Esophagus (tissue), 2 donors: ENCODE results near the gene NBL1. TPM values are rescaled to one million over a fixed set of nuclear protein-coding genes. Genes with fewer than 3 reads are reported as not detected.
"Not testable (repeated sequence)": the region's sequence is repeated elsewhere in the genome, so short reads cannot be mapped to it uniquely, and the experiment has no call there.

ENCODE experiments used
- H3K27ac ChIP-seq, 2 donors: one replicate each; pipeline ENCODE4 v1.5.1; 2013; ENCODE audit warnings: low read depth in 2 of 2, mild to moderate bottlenecking in 2 of 2, inconsistent platforms in 1 of 2, low read length in 1 of 2, moderate library complexity in 1 of 2
- H3K27me3 ChIP-seq, 2 donors: one replicate each; pipeline ENCODE4 v1.6.1; 2013; ENCODE audit warnings: low read length in 2 of 2, control low read depth in 1 of 2, mild to moderate bottlenecking in 1 of 2; ENCODE audit not compliant: insufficient read depth in 2 of 2, control insufficient read depth in 1 of 2
- H3K36me3 ChIP-seq, 2 donors: one replicate each; pipeline ENCODE4 v1.6.1; 2013; ENCODE audit warnings: low read length in 1 of 2; ENCODE audit not compliant: control insufficient read depth in 2 of 2, insufficient read depth in 2 of 2
- H3K4me1 ChIP-seq, 2 donors: one replicate each; pipeline ENCODE4 v1.6.1; 2013; ENCODE audit warnings: low read length in 1 of 2; ENCODE audit not compliant: control insufficient read depth in 2 of 2, insufficient read depth in 2 of 2
- H3K4me3 ChIP-seq, 2 donors: one replicate each; pipeline ENCODE4 v1.5.1; 2013; ENCODE audit warnings: low read length in 2 of 2, mild to moderate bottlenecking in 2 of 2, low read depth in 1 of 2, moderate library complexity in 1 of 2
- H3K9me3 ChIP-seq, 2 donors: one replicate each; pipeline ENCODE4 v1.6.1; 2013; ENCODE audit warnings: mild to moderate bottlenecking in 2 of 2, low read depth in 1 of 2, low read length in 1 of 2, moderate library complexity in 1 of 2; ENCODE audit not compliant: control insufficient read depth in 2 of 2, insufficient read depth in 1 of 2
- WGBS, 2 donors: extraction: QIAGEN DNeasy Blood & Tissue Kit; methylation state at CpG; one replicate each; pipeline ENCODE4 v1.1.7; 2013; 5-methylcytosine and 5-hydroxymethylcytosine counted together
- polyA plus RNA-seq, 2 donors: library from polyadenylated mRNA; stranded (reverse); fragments of 200-250 nt; gene quantifications; one replicate each; pipeline ENCODE4 v1.2.3, GENCODE V29; 2013
- donor health status: healthy with polysubstance abuse.
- donor health status: Bipolar disorder and iron deficiency.

The NBL1 gene
- polyA plus RNA-seq, 2 donors, result 91.7 to 111 TPM

DNA sequence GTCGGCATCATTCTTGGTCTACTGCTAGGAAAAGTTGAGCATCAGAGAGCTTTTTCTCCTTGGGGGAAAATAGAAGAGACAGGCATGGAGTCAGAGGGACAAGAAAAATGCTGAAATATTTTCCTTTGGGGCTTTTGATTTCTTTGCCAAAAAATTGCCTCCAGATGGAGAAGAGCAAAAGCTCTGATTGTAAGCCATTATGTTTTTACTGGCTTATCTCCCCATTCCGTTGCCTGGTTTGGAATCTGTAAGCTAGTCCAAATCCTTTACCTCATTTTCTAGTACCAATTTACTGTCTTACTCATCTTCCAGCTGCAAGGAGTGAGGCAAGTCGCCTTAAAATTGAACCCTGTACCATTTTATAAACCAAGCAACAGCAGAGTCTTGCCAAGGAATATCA, 23.3 kb upstream of the NBL1 start:
- no peaks in the 10 kb centered on the region for H3K9me3 ChIP-seq
- H3K27ac ChIP-seq, result peak overlapping the region; percentile 28 to 35
- H3K4me1 ChIP-seq, result no peaks in the 10 kb centered on the region
- H3K27me3 ChIP-seq, result no peaks in the 10 kb centered on the region
- peaks cover 8 to 10% of the 10 kb centered on the region in 2 donors for H3K36me3 ChIP-seq
- no peak overlapping the region for H3K4me3 ChIP-seq
- WGBS, 2 donors, result 34 to 50% methylated on average over 3 of the region's 3 CpGs

- H3K27me3 ChIP-seq, result no peaks in the 10 kb centered on the region
- H3K4me3 ChIP-seq, result no peak overlapping the region
- peak overlapping the region; percentile 28 to 35 for H3K27ac ChIP-seq
- no peaks in the 10 kb centered on the region for H3K4me1 ChIP-seq
- WGBS, 2 donors, result 71 to 75% methylated on average over 4 of the region's 4 CpGs
- no peaks in the 10 kb centered on the region for H3K9me3 ChIP-seq
- H3K36me3 ChIP-seq, result peaks cover 10 to 12% of the 10 kb centered on the region in 2 donors
Measured at GRCh38 chr1:19621274-19621950, 22.7 kb upstream of the NBL1 start.

DNA sequence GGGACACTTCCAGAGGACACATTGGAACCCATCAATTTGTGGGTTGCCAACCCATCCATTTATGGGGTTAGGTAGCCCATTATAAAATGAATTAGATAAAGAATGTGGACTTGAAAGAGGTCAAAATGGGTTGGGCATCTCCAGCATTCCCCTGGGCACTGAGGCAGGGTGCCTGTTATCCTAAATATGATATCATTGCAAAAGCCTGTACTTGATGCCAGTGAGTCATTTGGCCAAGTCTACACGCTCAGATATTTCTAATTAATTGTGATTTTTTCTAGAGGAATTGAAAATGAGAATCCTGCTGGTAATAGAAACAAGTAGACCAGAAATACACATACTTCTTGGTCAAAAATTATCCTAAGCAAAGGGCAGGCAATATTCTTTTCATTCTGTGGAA, 21.9 kb upstream of the NBL1 start:
- H3K4me3 ChIP-seq, result no peak overlapping the region
- WGBS, 2 donors, result 34 to 41% methylated on average over 1 of the region's 1 CpG
- no peaks in the 10 kb centered on the region for H3K27me3 ChIP-seq
- no peak overlapping the region for H3K27ac ChIP-seq
- no peaks in the 10 kb centered on the region for H3K4me1 ChIP-seq
- no peaks in the 10 kb centered on the region for H3K9me3 ChIP-seq
- H3K36me3 ChIP-seq, result peaks cover 16 to 17% of the 10 kb centered on the region in 2 donors

- Histone ChIP-seq H3K36me3 (peaks cover 21 to 22% of the 10 kb centered on the region in 2 donors), H3K27ac (no peak overlapping the region), H3K4me1 (no peaks in the 10 kb centered on the region), H3K9me3 (no peaks in the 10 kb centered on the region), H3K4me3 (no peak overlapping the region), H3K27me3 (no peaks in the 10 kb centered on the region)
- WGBS, 2 donors, result 86 to 93% methylated on average over 3 of the region's 3 CpGs
Measured at GRCh38 chr1:19623523-19623922, 20.6 kb upstream of the NBL1 start.

- Histone ChIP-seq H3K27ac (peak overlapping the region in 1 of 2 donors; percentile 9), H3K36me3 (peaks cover 21 to 22% of the 10 kb centered on the region in 2 donors), H3K4me1 (no peaks in the 10 kb centered on the region), H3K4me3 (no peak overlapping the region), H3K27me3 (no peaks in the 10 kb centered on the region), H3K9me3 (no peaks in the 10 kb centered on the region)
- WGBS, 2 donors, result 93 to 94% methylated on average over 8 of the region's 8 CpGs
Measured at GRCh38 chr1:19625291-19625937, 18.7 kb upstream of the NBL1 start.

DNA sequence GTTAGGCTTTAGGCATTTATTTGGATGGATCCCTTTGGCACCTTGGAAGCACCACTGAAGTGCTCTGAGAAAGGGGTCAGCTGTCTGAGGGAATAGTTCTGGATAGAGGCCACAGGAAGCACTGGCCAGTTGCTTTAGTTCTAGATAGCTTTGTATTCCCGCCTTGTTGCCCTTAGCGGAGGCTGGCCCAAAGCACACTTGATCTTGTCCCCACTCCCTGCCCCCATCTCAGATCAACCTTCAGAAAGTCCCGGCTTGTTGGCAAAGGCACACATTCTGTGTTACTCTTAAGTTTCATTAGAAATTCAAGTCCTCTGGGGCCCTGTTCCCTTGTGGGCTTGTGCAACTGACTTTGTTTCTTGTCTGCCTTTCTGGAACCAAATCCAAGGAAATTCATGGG, 15.2 kb upstream of the NBL1 start:
- no peaks in the 10 kb centered on the region for H3K4me1 ChIP-seq
- H3K27ac ChIP-seq, result no peak overlapping the region
- no peak overlapping the region for H3K4me3 ChIP-seq
- peaks cover 18 to 20% of the 10 kb centered on the region in 2 donors for H3K36me3 ChIP-seq
- WGBS, 2 donors, result 72 to 82% methylated on average over 3 of the region's 3 CpGs
- no peaks in the 10 kb centered on the region for H3K27me3 ChIP-seq
- no peaks in the 10 kb centered on the region for H3K9me3 ChIP-seq

DNA sequence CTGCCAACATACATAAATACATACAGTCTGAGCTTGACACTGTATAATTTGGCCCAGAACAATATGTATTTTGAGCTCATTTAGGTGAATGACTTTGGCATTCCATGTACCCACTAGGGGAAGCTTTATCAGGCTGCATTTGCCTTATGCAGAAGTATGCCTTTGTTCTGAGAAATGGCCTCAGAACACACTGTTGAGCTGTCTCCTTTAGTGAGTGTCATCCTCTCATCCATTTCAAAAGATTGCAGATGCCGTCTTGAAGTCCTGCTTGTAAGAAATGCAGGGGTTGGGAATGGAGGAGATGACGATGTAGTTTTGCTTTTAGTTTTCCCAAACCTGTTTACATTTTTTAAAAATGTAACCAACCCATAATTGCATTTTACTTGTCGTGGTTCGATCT, 14.8 kb upstream of the NBL1 start:
- Histone ChIP-seq H3K4me3 (no peak overlapping the region), H3K27ac (no peak overlapping the region), H3K4me1 (no peaks in the 10 kb centered on the region), H3K36me3 (peaks cover 18 to 19% of the 10 kb centered on the region in 2 donors), H3K27me3 (no peaks in the 10 kb centered on the region), H3K9me3 (no peaks in the 10 kb centered on the region)
- 74 to 79% methylated on average over 4 of the region's 4 CpGs for WGBS, 2 donors

DNA sequence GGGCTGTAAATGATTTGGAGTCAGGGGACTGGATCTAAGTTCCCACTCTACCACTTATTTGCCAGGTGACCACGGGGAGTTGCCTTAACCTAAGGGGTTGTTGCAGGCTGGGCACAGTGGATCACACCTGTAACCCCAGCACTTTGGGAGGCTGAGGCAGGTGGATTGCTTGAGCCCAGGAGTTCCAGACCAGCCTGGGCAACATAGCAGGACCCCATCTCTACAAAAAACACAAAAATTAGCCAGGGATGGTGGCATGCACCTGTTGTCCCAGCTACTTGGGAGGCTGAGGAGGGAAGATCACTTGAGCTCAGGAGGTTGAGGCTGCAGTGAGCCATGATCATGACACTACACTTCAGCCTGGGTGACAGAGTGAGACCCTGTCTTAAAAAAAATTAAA, 13.9 kb upstream of the NBL1 start:
- WGBS, 2 donors, result 96% methylated on average over 1 of the region's 1 CpG
- H3K36me3 ChIP-seq, result peaks cover 14 to 16% of the 10 kb centered on the region in 2 donors
- not testable (repeated sequence) for H3K9me3 ChIP-seq, H3K4me3 ChIP-seq, H3K4me1 ChIP-seq, H3K27ac ChIP-seq, H3K27me3 ChIP-seq

GRCh38 chr1:19630720-19631395, 13.3 kb upstream of the NBL1 start:
- no peaks in the 10 kb centered on the region for H3K27me3 ChIP-seq
- no peak overlapping the region for H3K4me3 ChIP-seq
- 66 to 69% methylated on average over 6 of the region's 6 CpGs for WGBS, 2 donors
- H3K4me1 ChIP-seq, result no peaks in the 10 kb centered on the region
- no peaks in the 10 kb centered on the region for H3K9me3 ChIP-seq
- H3K27ac ChIP-seq, result no peak overlapping the region
- H3K36me3 ChIP-seq, result peaks cover 12 to 14% of the 10 kb centered on the region in 2 donors
